ENCODE data around the gene LETM1.

The LETM1 gene

GRCh38 chr4:1883583-1883982 lies 27.6 kb upstream of the LETM1 start:
- H3K9me3 Mint-ChIP-seq: no peaks in the 10 kb centered on the region
- no peaks in the 10 kb centered on the region for H3K36me3 Mint-ChIP-seq
- no peak overlapping the region for H3K4me3 Mint-ChIP-seq
- no peaks in the 10 kb centered on the region for H3K27me3 Mint-ChIP-seq
- H3K4me1 Mint-ChIP-seq: peaks cover 40% of the 10 kb centered on the region
- H3K27ac Mint-ChIP-seq: no peak overlapping the region

GRCh38 chr4:1882850-1883271 lies 26.9 kb upstream of the LETM1 start:
- Mint-ChIP-seq H3K9me3 (no peaks in the 10 kb centered on the region), H3K27ac (no peak overlapping the region), H3K36me3 (no peaks in the 10 kb centered on the region), H3K4me3 (no peak overlapping the region), H3K4me1 (peaks cover 42% of the 10 kb centered on the region), H3K27me3 (no peaks in the 10 kb centered on the region)

GRCh38 chr4:1880332-1880731 lies 24.4 kb upstream of the LETM1 start:
- Mint-ChIP-seq H3K27me3 (no peaks in the 10 kb centered on the region), H3K36me3 (no peaks in the 10 kb centered on the region), H3K4me3 (no peak overlapping the region), H3K4me1 (peaks cover 31% of the 10 kb centered on the region), H3K27ac (no peak overlapping the region), H3K9me3 (no peaks in the 10 kb centered on the region)

GRCh38 chr4:1879485-1879884 lies 23.5 kb upstream of the LETM1 start:
- no peaks in the 10 kb centered on the region for H3K36me3 Mint-ChIP-seq
- no peak overlapping the region for H3K4me3 Mint-ChIP-seq
- no peak overlapping the region for H3K27ac Mint-ChIP-seq
- H3K9me3 Mint-ChIP-seq: no peaks in the 10 kb centered on the region
- H3K27me3 Mint-ChIP-seq: no peaks in the 10 kb centered on the region
- peaks cover 33% of the 10 kb centered on the region for H3K4me1 Mint-ChIP-seq

GRCh38 chr4:1874201-1874600 lies 18.2 kb upstream of the LETM1 start:
- Mint-ChIP-seq H3K4me1 (peaks cover 38% of the 10 kb centered on the region), H3K36me3 (no peaks in the 10 kb centered on the region), H3K9me3 (no peaks in the 10 kb centered on the region), H3K27me3 (no peaks in the 10 kb centered on the region), H3K4me3 (peak overlapping the region; percentile 49), H3K27ac (no peak overlapping the region)

GRCh38 chr4:1873776-1874175 lies 17.8 kb upstream of the LETM1 start:
- H3K36me3 Mint-ChIP-seq: no peaks in the 10 kb centered on the region
- H3K9me3 Mint-ChIP-seq: no peaks in the 10 kb centered on the region
- H3K4me3 Mint-ChIP-seq: peak overlapping the region; percentile 49
- peaks cover 38% of the 10 kb centered on the region for H3K4me1 Mint-ChIP-seq
- no peak overlapping the region for H3K27ac Mint-ChIP-seq
- H3K27me3 Mint-ChIP-seq: no peaks in the 10 kb centered on the region

- Mint-ChIP-seq H3K9me3 (no peaks in the 10 kb centered on the region), H3K4me1 (peaks cover 34% of the 10 kb centered on the region), H3K36me3 (no peaks in the 10 kb centered on the region), H3K27ac (peak overlapping the region; percentile 99), H3K4me3 (peak overlapping the region; percentile 93), H3K27me3 (no peaks in the 10 kb centered on the region)
Measured at GRCh38 chr4:1873291-1873690, 17.3 kb upstream of the LETM1 start.

- Mint-ChIP-seq H3K27ac (peak overlapping the region; percentile 99), H3K27me3 (no peaks in the 10 kb centered on the region), H3K9me3 (no peaks in the 10 kb centered on the region), H3K4me3 (peak overlapping the region; percentile 93), H3K4me1 (peaks cover 33% of the 10 kb centered on the region), H3K36me3 (no peaks in the 10 kb centered on the region)
Measured at GRCh38 chr4:1872870-1873269, 16.9 kb upstream of the LETM1 start.

GRCh38 chr4:1871471-1872021 lies 15.6 kb upstream of the LETM1 start:
- no peak overlapping the region for H3K4me3 Mint-ChIP-seq
- H3K27me3 Mint-ChIP-seq: no peaks in the 10 kb centered on the region
- no peaks in the 10 kb centered on the region for H3K36me3 Mint-ChIP-seq
- H3K27ac Mint-ChIP-seq: no peak overlapping the region
- no peaks in the 10 kb centered on the region for H3K9me3 Mint-ChIP-seq
- peaks cover 33% of the 10 kb centered on the region for H3K4me1 Mint-ChIP-seq

GRCh38 chr4:1870578-1871443 lies 14.9 kb upstream of the LETM1 start, which contains the start of gene NSD2:
Gene NSD2, plus strand, starts transcription at chr4:1871393. Its CDS starts 29,262 bp downstream, at chr4:1900655.
- Mint-ChIP-seq H3K27me3 (no peaks in the 10 kb centered on the region), H3K4me3 (peak within 1 kb of the TSS; percentile 93), H3K9me3 (no peaks in the 10 kb centered on the region), H3K36me3 (no peaks in the 10 kb centered on the region), H3K4me1 (peaks cover 33% of the 10 kb centered on the region), H3K27ac (peak within 1 kb of the TSS; percentile 99)

GRCh38 chr4:1870328-1870577 lies 14.3 kb upstream of the LETM1 start:
- no peaks in the 10 kb centered on the region for H3K27me3 Mint-ChIP-seq
- H3K4me1 Mint-ChIP-seq: peaks cover 33% of the 10 kb centered on the region
- no peaks in the 10 kb centered on the region for H3K36me3 Mint-ChIP-seq
- no peaks in the 10 kb centered on the region for H3K9me3 Mint-ChIP-seq
- peak overlapping the region; percentile 89 for H3K4me3 Mint-ChIP-seq
- peak overlapping the region; percentile 90 for H3K27ac Mint-ChIP-seq

GRCh38 chr4:1869530-1870327 lies 13.8 kb upstream of the LETM1 start:
- H3K27me3 Mint-ChIP-seq: no peaks in the 10 kb centered on the region
- H3K36me3 Mint-ChIP-seq: no peaks in the 10 kb centered on the region
- peak overlapping the region; percentile 89 for H3K4me3 Mint-ChIP-seq
- peaks cover 33% of the 10 kb centered on the region for H3K4me1 Mint-ChIP-seq
- peak overlapping the region; percentile 90 for H3K27ac Mint-ChIP-seq
- H3K9me3 Mint-ChIP-seq: no peaks in the 10 kb centered on the region

- Mint-ChIP-seq H3K36me3 (no peaks in the 10 kb centered on the region), H3K27me3 (no peaks in the 10 kb centered on the region), H3K27ac (no peak overlapping the region), H3K4me1 (peaks cover 25% of the 10 kb centered on the region), H3K9me3 (no peaks in the 10 kb centered on the region), H3K4me3 (no peak overlapping the region)
Measured at GRCh38 chr4:1868912-1869311, 13.0 kb upstream of the LETM1 start.

- Mint-ChIP-seq H3K4me3 (no peak overlapping the region), H3K4me1 (peaks cover 22% of the 10 kb centered on the region), H3K36me3 (no peaks in the 10 kb centered on the region), H3K9me3 (no peaks in the 10 kb centered on the region), H3K27me3 (no peaks in the 10 kb centered on the region), H3K27ac (no peak overlapping the region)
Measured at GRCh38 chr4:1868293-1868692, 12.3 kb upstream of the LETM1 start.

- H3K27me3 Mint-ChIP-seq: no peaks in the 10 kb centered on the region
- H3K27ac Mint-ChIP-seq: no peak overlapping the region
Measured at GRCh38 chr4:1866189-1866661, 10.3 kb upstream of the LETM1 start.

More at GRCh38 chr4:1866189-1866661, 10.3 kb upstream of the LETM1 start:
- H3K4me3 Mint-ChIP-seq: no peak overlapping the region
- peaks cover 26% of the 10 kb centered on the region for H3K4me1 Mint-ChIP-seq
- no peaks in the 10 kb centered on the region for H3K9me3 Mint-ChIP-seq
- H3K36me3 Mint-ChIP-seq: no peaks in the 10 kb centered on the region

Data from activated naive CD4-positive, alpha-beta T cell treated with anti-CD3 and anti-CD28 coated beads, Interleukin-2, amount 50 U/mL, for 24 hours (primary cell).